Ascending aorta (tissue), 2 donors: ENCODE results near the gene FGF22. TPM values are rescaled to one million over a fixed set of nuclear protein-coding genes. Genes with fewer than 3 reads are reported as not detected.
"Not testable (repeated sequence)": the region's sequence is repeated elsewhere in the genome, so short reads cannot be mapped to it uniquely, and the experiment has no call there.

ENCODE experiments used
- DNase-seq, 2 donors: peaks; one replicate each; pipeline ENCODE4 v3.0.0-alpha.2; 2019; ENCODE audit warnings: low spot score in 2 of 2
- H3K27ac ChIP-seq, 2 donors: fragments of 200-600 bp; sonication (generic); one replicate each; pipeline ENCODE4 v1.5.1; 2016 to 2017; ENCODE audit warnings: mild to moderate bottlenecking in 1 of 2
- H3K27me3 ChIP-seq: fragments of 200-600 bp; sonication (generic); one replicate; pipeline ENCODE4 v1.5.1; 2017
- H3K36me3 ChIP-seq, 2 donors: fragments of 200-600 bp; sonication (generic); one replicate each; pipeline ENCODE4 v1.5.1; 2016
- H3K4me1 ChIP-seq, 2 donors: fragments of 200-600 bp; sonication (generic); one replicate each; pipeline ENCODE4 v1.5.1; 2016 to 2017; ENCODE audit warnings: mild to moderate bottlenecking in 1 of 2
- H3K4me3 ChIP-seq, 2 donors: fragments of 200-600 bp; sonication (generic); one replicate each; pipeline ENCODE4 v1.5.1; 2016 to 2017; ENCODE audit warnings: mild to moderate bottlenecking in 1 of 2
- H3K9me3 ChIP-seq, 2 donors: fragments of 200-600 bp; sonication (generic); one replicate each; pipeline ENCODE4 v1.5.1; 2016
- CTCF ChIP-seq, 3 experiments: fragments of 200-600 bp in 2 of 3; fragments of 450-650 bp in 1 of 3; sonication (generic) in 2 of 3; IDR thresholded peaks; one replicate each; pipeline ENCODE4 v1.5.1; 2016 to 2019; ENCODE audit warnings: antibody characterized with exemption in 3 of 3, mild to moderate bottlenecking in 1 of 3, moderate library complexity in 1 of 3
- intact Hi-C: fragments of 100-400 bp; cut with DNase I; formaldehyde crosslinking; loops from one replicate; pipeline ENCODE4 v1.15.1; 2023
- total RNA-seq: library from RNA; depleted of rRNA; stranded (reverse); fragments of >200 nt; gene quantifications from one replicate; pipeline ENCODE4 v1.1.0, GENCODE V29; 2016

FGF22 gene
- total RNA-seq, 1 donor from 2014 or later: not detected

GRCh38 chr19:597406-598315 is 42.0 kb upstream of the FGF22 start:
- intact Hi-C loops: no loop called here
- Histone ChIP-seq H3K9me3 (no peaks in the 10 kb centered on the region), H3K27me3 (no peaks in the 10 kb centered on the region), H3K36me3 (no peaks in the 10 kb centered on the region), H3K4me1 (no peaks in the 10 kb centered on the region), H3K4me3 (no peak overlapping the region), H3K27ac (no peak overlapping the region)
- TF ChIP-seq CTCF (IDR thresholded peaks at IDR 0.05): no peak
- DNase-seq: no peak

DNA sequence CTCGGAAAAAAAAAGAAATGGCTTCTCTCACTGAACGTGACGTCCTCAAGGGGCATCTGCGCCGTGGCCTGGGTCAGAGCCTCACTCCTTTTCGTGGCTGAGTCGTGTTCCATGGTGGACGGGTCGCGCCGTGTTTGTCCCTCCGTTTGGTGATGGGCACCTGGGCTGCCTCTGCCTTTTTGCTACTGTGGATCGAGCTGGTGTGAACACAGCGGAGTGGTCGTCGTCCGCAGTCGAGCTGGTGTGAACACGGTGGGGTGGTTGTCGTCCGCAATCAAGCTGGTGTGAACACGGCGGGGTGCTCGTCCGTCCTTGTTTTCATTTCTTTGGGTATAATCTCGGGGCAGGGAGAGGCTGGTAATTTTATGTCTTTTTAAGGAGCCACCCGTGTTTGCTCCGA is 38.4 kb upstream of the FGF22 start:
- intact Hi-C loops: no loop called here
- no peak overlapping the region for H3K27ac ChIP-seq
- H3K4me3 ChIP-seq: no peak overlapping the region
- no peak for DNase-seq
- no peaks in the 10 kb centered on the region for H3K36me3 ChIP-seq
- no peaks in the 10 kb centered on the region for H3K9me3 ChIP-seq
- H3K27me3 ChIP-seq: no peaks in the 10 kb centered on the region
- no peak for TF ChIP-seq CTCF (IDR thresholded peaks at IDR 0.05)
- H3K4me1 ChIP-seq: no peaks in the 10 kb centered on the region

DNA sequence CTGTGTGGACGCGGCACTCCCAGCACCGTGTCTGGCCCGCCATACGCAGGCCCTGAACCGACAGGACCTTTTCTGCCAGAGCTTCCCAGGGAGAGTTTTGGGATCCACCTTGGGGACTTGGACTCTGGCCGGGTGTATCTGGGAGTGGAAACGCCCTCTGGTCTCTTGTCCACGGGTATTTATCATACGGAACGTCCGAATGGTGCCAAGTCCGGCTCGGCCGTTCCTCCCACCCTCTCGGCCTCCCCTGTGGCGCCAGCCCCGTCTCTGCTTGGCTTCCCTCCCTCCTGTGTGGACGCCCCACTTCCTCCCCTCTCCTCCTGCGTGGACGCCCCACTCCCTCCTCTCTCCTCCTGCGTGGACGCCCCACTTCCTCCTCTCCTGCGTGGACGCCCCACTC is 37.9 kb upstream of the FGF22 start:
- no peaks in the 10 kb centered on the region for H3K9me3 ChIP-seq
- no peaks in the 10 kb centered on the region for H3K4me1 ChIP-seq
- H3K27ac ChIP-seq: no peak overlapping the region
- H3K4me3 ChIP-seq: no peak overlapping the region
- TF ChIP-seq CTCF (IDR thresholded peaks at IDR 0.05): no peak
- no peaks in the 10 kb centered on the region for H3K27me3 ChIP-seq
- no peak for DNase-seq
- intact Hi-C loops: no loop called here
- H3K36me3 ChIP-seq: no peaks in the 10 kb centered on the region

DNA sequence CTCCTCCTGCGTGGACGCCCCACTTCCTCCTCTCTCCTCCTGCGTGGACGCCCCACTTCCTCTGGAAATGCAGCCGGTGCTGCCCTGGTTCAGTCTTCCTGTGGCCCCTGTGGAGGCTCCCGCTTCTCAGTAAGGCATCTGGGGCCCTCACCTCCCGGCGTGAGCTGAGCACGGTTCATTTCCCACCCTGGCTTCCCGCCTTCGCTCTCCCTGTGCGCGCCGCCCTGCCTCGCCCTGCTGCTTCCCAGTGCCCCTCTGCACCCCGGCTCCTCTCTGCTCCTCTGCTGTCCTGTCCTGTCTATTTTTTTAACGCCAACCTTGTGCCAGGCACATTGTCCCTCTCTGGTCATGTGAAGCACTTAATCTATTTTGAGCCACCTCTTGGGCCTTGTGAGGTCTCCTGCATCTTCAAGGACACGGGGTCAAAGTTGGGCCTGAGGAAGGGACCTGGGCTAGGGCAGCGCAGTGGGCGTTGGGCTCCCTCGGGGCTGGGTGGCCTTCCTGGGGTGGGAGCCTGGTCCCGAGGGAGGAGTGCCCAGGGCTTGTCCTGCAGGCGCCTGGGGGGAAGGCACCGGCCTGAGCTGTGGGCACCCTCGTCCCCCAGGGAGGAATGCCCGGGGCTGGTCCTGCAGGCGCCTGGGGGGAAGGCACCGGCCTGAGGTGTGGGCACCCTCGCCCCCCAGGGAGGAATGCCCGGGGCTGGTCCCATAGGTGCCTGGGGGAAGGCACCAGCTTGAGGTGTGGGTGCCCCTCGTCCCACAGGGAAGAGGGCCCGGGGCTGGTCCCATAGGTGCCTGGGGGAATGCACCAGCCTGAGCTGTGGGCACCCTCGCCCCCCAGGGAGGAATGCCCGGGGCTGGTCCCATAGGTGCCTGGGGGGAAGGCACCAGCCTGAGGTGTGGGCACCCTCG is 37.0 kb upstream of the FGF22 start:
- no peak for TF ChIP-seq CTCF (IDR thresholded peaks at IDR 0.05)
- H3K27me3 ChIP-seq: no peaks in the 10 kb centered on the region
- no peak for DNase-seq
- H3K36me3 ChIP-seq: no peaks in the 10 kb centered on the region
- no peak overlapping the region for H3K4me3 ChIP-seq
- no peaks in the 10 kb centered on the region for H3K4me1 ChIP-seq
- no peaks in the 10 kb centered on the region for H3K9me3 ChIP-seq
- intact Hi-C loops: no loop called here
- H3K27ac ChIP-seq: no peak overlapping the region

GRCh38 chr19:603302-603639 is 36.4 kb upstream of the FGF22 start:
- H3K4me3 ChIP-seq, H3K9me3 ChIP-seq, H3K4me1 ChIP-seq, intact Hi-C loops, H3K27ac ChIP-seq, H3K36me3 ChIP-seq, H3K27me3 ChIP-seq, DNase-seq: not testable (repeated sequence)

- DNase-seq, H3K27ac ChIP-seq, H3K4me3 ChIP-seq, H3K27me3 ChIP-seq, H3K9me3 ChIP-seq, H3K4me1 ChIP-seq, intact Hi-C loops, H3K36me3 ChIP-seq: not testable (repeated sequence)
Measured at GRCh38 chr19:603779-604178, 35.9 kb upstream of the FGF22 start.
